GM12872 (cell line): ENCODE data around the gene B3GAT2.

Source experiments
- CTCF ChIP-seq: IDR thresholded peaks from 3 replicates; pipeline ENCODE4 v1.5.1; 2011; ENCODE audit warnings: low read depth, mild to moderate bottlenecking, low read length, moderate library complexity; ENCODE audit not compliant: insufficient read depth

The B3GAT2 gene

DNA sequence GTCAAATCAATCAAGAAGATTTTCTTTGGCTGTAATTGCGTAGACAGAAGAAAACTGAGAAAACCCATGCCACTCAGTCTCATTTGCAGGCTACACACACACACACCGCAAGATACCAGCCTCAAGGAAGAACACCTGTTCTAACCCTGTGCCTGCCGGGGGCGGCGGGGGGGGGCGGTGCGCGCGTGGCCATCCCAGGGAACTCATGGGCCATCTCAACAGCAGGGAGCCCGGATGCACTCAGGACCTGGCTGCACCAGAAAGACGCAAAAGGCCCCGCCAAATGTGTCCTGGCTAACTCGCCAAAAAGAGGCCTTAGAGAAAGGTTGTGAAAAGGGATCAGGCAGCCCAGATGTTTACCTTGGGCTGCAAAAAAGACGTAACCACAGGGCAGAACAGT is 2.1 kb downstream of the B3GAT2 start:
- no peak for TF ChIP-seq CTCF

- no peak for TF ChIP-seq CTCF
Measured at GRCh38 chr6:70954176-70954575, 2.7 kb downstream of the B3GAT2 start.

GRCh38 chr6:70952608-70953165 is 4.2 kb downstream of the B3GAT2 start:
- no peak for TF ChIP-seq CTCF

GRCh38 chr6:70933853-70934252 is 23.0 kb downstream of the B3GAT2 start:
- no peak for TF ChIP-seq CTCF

DNA sequence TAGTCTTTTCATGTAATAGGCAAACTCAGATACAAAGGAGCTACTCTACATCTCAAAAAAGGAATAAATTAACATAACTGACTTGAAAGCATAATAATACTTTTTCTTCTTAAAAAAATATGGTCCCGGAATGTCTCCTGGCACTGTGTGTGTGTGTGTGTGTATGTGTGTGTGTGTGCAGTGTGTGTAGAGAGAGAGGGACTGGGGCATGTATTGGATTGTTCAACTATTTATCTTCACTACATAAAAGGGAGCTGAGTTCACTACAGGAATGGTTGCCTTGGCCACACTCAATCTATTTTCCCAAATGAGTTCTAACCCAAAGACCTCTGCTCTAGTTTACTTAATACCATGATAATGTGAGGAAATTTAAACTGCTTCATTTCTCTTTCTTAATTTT is 51.1 kb downstream of the B3GAT2 start:
- no peak for TF ChIP-seq CTCF

GRCh38 chr6:70903665-70904452 is 53.0 kb downstream of the B3GAT2 start:
- no peak for TF ChIP-seq CTCF

DNA sequence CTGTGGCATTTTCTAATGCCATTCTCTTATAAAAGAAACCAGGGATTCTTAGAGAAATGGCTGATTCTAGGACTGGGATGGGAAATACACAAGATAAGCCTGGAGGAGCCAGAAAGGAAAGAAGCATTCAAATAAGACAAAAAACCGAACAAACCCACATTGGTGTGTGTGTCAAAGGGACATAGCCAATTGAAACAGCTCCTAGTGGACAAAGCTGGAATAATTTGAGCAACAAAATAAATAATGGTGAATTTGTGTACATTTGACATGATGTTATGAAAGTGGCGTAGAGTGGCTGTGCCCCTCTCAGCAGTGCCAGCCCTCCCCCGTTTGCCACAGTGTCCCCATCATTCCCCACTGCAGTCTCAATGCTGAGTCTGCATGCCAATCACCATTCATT is 55.5 kb downstream of the B3GAT2 start:
- peak; percentile 50; the same call in 2 of the 3 replicates for TF ChIP-seq CTCF
